Loucy (cell line): ENCODE data around the gene MUTYH.
"Not testable (repeated sequence)": the region's sequence is repeated elsewhere in the genome, so short reads cannot be mapped to it uniquely, and the experiment has no call there.

Experiments
- H2AFZ ChIP-seq: fragments of 200-600 bp; sonication (generic); 2 replicates; pipeline ENCODE4 v1.6.0; 2016; ENCODE audit warnings: antibody characterized with exemption, mild to moderate bottlenecking, low read length, moderate library complexity
- H3F3A ChIP-seq: fragments of 200-600 bp; 2 replicates; pipeline ENCODE4 v1.6.0; 2016; ENCODE audit warnings: antibody characterized with exemption, low read depth, mild to moderate bottlenecking
- H3K27me3 ChIP-seq: fragments of 200-600 bp; sonication (generic); 2 replicates; pipeline ENCODE4 v1.6.1; 2014; ENCODE audit warnings: low read length, mild to moderate bottlenecking; ENCODE audit not compliant: insufficient read depth, poor library complexity, severe bottlenecking
- H3K36me3 ChIP-seq: fragments of 200-600 bp; sonication (generic); 2 replicates; pipeline ENCODE4 v1.6.1; 2016; ENCODE audit warnings: low read length; ENCODE audit not compliant: insufficient read depth
- H3K4me1 ChIP-seq: fragments of 200-600 bp; sonication (generic); 2 replicates; pipeline ENCODE4 v1.5.1; 2014; ENCODE audit warnings: low read length, mild to moderate bottlenecking; ENCODE audit not compliant: insufficient read depth, poor library complexity, severe bottlenecking
- H3K4me2 ChIP-seq: fragments of 200-600 bp; sonication (generic); 2 replicates; pipeline ENCODE4 v1.6.0; 2014; ENCODE audit warnings: antibody characterized with exemption, low read length, low read depth, mild to moderate bottlenecking; ENCODE audit not compliant: poor library complexity, severe bottlenecking
- H3K4me3 ChIP-seq: fragments of 200-600 bp; sonication (generic); 2 replicates; pipeline ENCODE4 v1.5.1; 2014; ENCODE audit warnings: low read length, mild to moderate bottlenecking, mixed read lengths; ENCODE audit not compliant: poor library complexity, severe bottlenecking
- H3K79me2 ChIP-seq: fragments of 200-600 bp; sonication (generic); 2 replicates; pipeline ENCODE4 v1.6.1; 2014; ENCODE audit warnings: low read length; ENCODE audit not compliant: insufficient read depth
- H3K9ac ChIP-seq: fragments of 200-600 bp; sonication (generic); 2 replicates; pipeline ENCODE4 v1.6.0; 2014; ENCODE audit warnings: mild to moderate bottlenecking, low read depth, low read length, moderate library complexity; ENCODE audit not compliant: poor library complexity, severe bottlenecking
- H3K9me2 ChIP-seq: fragments of 200-600 bp; sonication (generic); replicated peaks from 2 replicates; pipeline ENCODE4 v1.6.1; 2016; ENCODE audit warnings: low read depth, low read length, mixed read lengths
- H3K9me3 ChIP-seq: fragments of 200-600 bp; sonication (generic); 2 replicates; pipeline ENCODE4 v1.6.1; 2014; ENCODE audit warnings: mild to moderate bottlenecking, antibody characterized with exemption, low read length, low read depth; ENCODE audit not compliant: insufficient read depth
- H4K20me1 ChIP-seq: fragments of 200-600 bp; sonication (generic); 2 replicates; pipeline ENCODE4 v1.6.0; 2014; ENCODE audit warnings: antibody characterized with exemption, low read length, mild to moderate bottlenecking; ENCODE audit not compliant: insufficient read depth, poor library complexity, severe bottlenecking
- CTCF ChIP-seq: fragments of 200-600 bp; sonication (generic); conservative IDR thresholded peaks from 2 replicates; pipeline ENCODE4 v1.5.1; 2014; ENCODE audit warnings: mild to moderate bottlenecking, antibody characterized with exemption, low read length
- EZH2phosphoT487 ChIP-seq: fragments of 200-600 bp; IDR thresholded peaks from 2 replicates; pipeline ENCODE4 v1.6.1; 2018; ENCODE audit warnings: antibody characterized with exemption, mild to moderate bottlenecking, moderate library complexity, borderline replicate concordance

The MUTYH gene

GRCh38 chr1:45297666-45298356, 42.4 kb downstream of the MUTYH start:
- Histone ChIP-seq H3K4me1 (peaks cover 3% of the 10 kb centered on the region), H3K36me3 (no peaks in the 10 kb centered on the region), H3F3A (no peaks in the 10 kb centered on the region), H3K9me3 (no peaks in the 10 kb centered on the region), H3K9ac (no peak overlapping the region), H3K4me3 (no peak overlapping the region), H2AFZ (no peak overlapping the region), H3K79me2 (no peaks in the 10 kb centered on the region), H3K27me3 (no peaks in the 10 kb centered on the region), H4K20me1 (no peaks in the 10 kb centered on the region), H3K9me2 (no peaks in the 10 kb centered on the region), H3K4me2 (no peak overlapping the region)
- TF ChIP-seq EZH2phosphoT487 (no peak), CTCF (no peak)

- no peaks in the 10 kb centered on the region for H3K27me3 ChIP-seq
- H3F3A ChIP-seq: no peaks in the 10 kb centered on the region
- peaks cover 3% of the 10 kb centered on the region for H3K4me1 ChIP-seq
- no peak overlapping the region for H3K4me3 ChIP-seq
- TF ChIP-seq CTCF (no peak), EZH2phosphoT487 (no peak)
- no peaks in the 10 kb centered on the region for H3K9me3 ChIP-seq
- no peaks in the 10 kb centered on the region for H3K36me3 ChIP-seq
- H3K4me2 ChIP-seq: no peak overlapping the region
- no peaks in the 10 kb centered on the region for H4K20me1 ChIP-seq
- H3K9ac ChIP-seq: no peak overlapping the region
- no peak overlapping the region for H2AFZ ChIP-seq
- no peaks in the 10 kb centered on the region for H3K9me2 ChIP-seq
- H3K79me2 ChIP-seq: no peaks in the 10 kb centered on the region
Measured at GRCh38 chr1:45291716-45292115, 48.5 kb downstream of the MUTYH start.

- H3K4me2 ChIP-seq, H3K4me1 ChIP-seq, H3K9me2 ChIP-seq, H3K27me3 ChIP-seq, H4K20me1 ChIP-seq, H3F3A ChIP-seq, H3K9ac ChIP-seq, H3K36me3 ChIP-seq, H3K9me3 ChIP-seq, H3K79me2 ChIP-seq, H2AFZ ChIP-seq, H3K4me3 ChIP-seq: not testable (repeated sequence)
Measured at GRCh38 chr1:45291002-45291401, 49.2 kb downstream of the MUTYH start.

DNA sequence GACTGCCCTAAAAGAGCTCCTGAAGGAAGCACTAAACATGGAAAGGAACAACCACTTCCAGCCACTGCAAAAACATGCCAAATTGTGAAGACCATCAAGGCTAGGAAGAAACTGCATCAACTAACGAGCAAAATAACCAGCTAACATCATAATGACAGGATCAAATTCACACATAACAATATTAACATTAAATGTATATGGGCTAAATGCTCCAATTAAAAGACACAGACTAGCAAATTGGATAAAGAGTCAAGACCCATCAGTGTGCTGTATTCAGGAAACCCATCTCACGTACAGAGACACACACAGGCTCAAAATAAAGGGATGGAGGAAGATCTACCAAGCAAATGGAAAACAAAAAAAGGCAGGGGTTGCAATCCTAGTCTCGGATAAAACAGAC, 53.7 kb downstream of the MUTYH start:
- H3F3A ChIP-seq, H3K4me3 ChIP-seq, H3K9me2 ChIP-seq: not testable (repeated sequence)

GRCh38 chr1:45284858-45285257, 55.4 kb downstream of the MUTYH start:
- H3K27me3 ChIP-seq, H3K4me1 ChIP-seq, H3K9me3 ChIP-seq, H3K4me2 ChIP-seq, H3K4me3 ChIP-seq, H4K20me1 ChIP-seq, H2AFZ ChIP-seq, H3K9ac ChIP-seq, H3K9me2 ChIP-seq, H3F3A ChIP-seq, H3K36me3 ChIP-seq, H3K79me2 ChIP-seq: not testable (repeated sequence)

More for the DNA sequence above, 53.7 kb downstream of the MUTYH start:
- not testable (repeated sequence) for H3K36me3 ChIP-seq, H3K79me2 ChIP-seq, H3K9me3 ChIP-seq, H3K27me3 ChIP-seq, H3K4me2 ChIP-seq, H3K4me1 ChIP-seq, H2AFZ ChIP-seq, H4K20me1 ChIP-seq, H3K9ac ChIP-seq
